HG02884 (cell line): ENCODE results near the gene CAMK1D.
"Not testable (repeated sequence)": the region's sequence is repeated elsewhere in the genome, so short reads cannot be mapped to it uniquely, and the experiment has no call there.

Experiments used
- ATAC-seq: cut with Tn5 transposase; IDR thresholded peaks from one replicate; pipeline ENCODE4 v1.9.1; 2021; ENCODE audit warnings: mild to moderate bottlenecking, moderate library complexity; ENCODE audit not compliant: unreplicated experiment

Gene CAMK1D

GRCh38 chr10:12835709-12836108 is 486.4 kb downstream of the CAMK1D start:
- ATAC-seq, result no peak

- no peak for ATAC-seq
Observed at GRCh38 chr10:12838366-12838765, 489.0 kb downstream of the CAMK1D start.

- ATAC-seq, result no peak
Observed at GRCh38 chr10:12838995-12839927, 489.9 kb downstream of the CAMK1D start.

GRCh38 chr10:12839941-12840611 is 490.7 kb downstream of the CAMK1D start:
- no peak for ATAC-seq

GRCh38 chr10:12841426-12841825 is 492.1 kb downstream of the CAMK1D start:
- no peak for ATAC-seq

- ATAC-seq, result no peak
Observed at GRCh38 chr10:12841826-12842225, 492.5 kb downstream of the CAMK1D start.

- no peak for ATAC-seq
Observed at GRCh38 chr10:12842310-12842709, 493.0 kb downstream of the CAMK1D start.

- no peak for ATAC-seq
Observed at GRCh38 chr10:12843296-12843945, 494.1 kb downstream of the CAMK1D start.

- no peak for ATAC-seq
Observed at GRCh38 chr10:12844811-12845483, 495.6 kb downstream of the CAMK1D start.

GRCh38 chr10:12846718-12847117 is 497.4 kb downstream of the CAMK1D start:
- ATAC-seq, result no peak

GRCh38 chr10:12847361-12847975 is 498.1 kb downstream of the CAMK1D start:
- no peak for ATAC-seq

- ATAC-seq, result no peak
Observed at GRCh38 chr10:12848439-12849173, 499.3 kb downstream of the CAMK1D start.

- ATAC-seq, result no peak
Observed at GRCh38 chr10:12849319-12850181, 500.2 kb downstream of the CAMK1D start.

- ATAC-seq, result no peak
Observed at GRCh38 chr10:12852687-12853086, 503.3 kb downstream of the CAMK1D start.

- no peak for ATAC-seq
Observed at GRCh38 chr10:12854988-12855387, 505.6 kb downstream of the CAMK1D start.

- no peak for ATAC-seq
Observed at GRCh38 chr10:12862459-12862858, 513.1 kb downstream of the CAMK1D start.

GRCh38 chr10:12865515-12865914 is 516.2 kb downstream of the CAMK1D start:
- not testable (repeated sequence) for ATAC-seq

GRCh38 chr10:12868229-12868628 is 518.9 kb downstream of the CAMK1D start:
- no peak for ATAC-seq

GRCh38 chr10:12869427-12869826 is 520.1 kb downstream of the CAMK1D start:
- ATAC-seq, result no peak
